ENCODE data around the gene NRL. TPM values are rescaled to one million over a fixed set of nuclear protein-coding genes. Genes with fewer than 3 reads are reported as not detected.

Gene NRL
- total RNA-seq, 1 donor from 2014 or later = 2.3 TPM

- Mint-ChIP-seq H3K9me3 (ENCODE audit: low read depth) (peaks cover 8% of the 10 kb centered on the region), H3K4me1 (ENCODE audit: low read depth) (no peaks in the 10 kb centered on the region), H3K27ac (no peak overlapping the region), H3K36me3 (ENCODE audit: insufficient read depth) (peaks cover 23% of the 10 kb centered on the region), H3K27me3 (no peaks in the 10 kb centered on the region), H3K4me3 (ENCODE audit: low read depth) (no peak overlapping the region)
- no peak for TF ChIP-seq CTCF (IDR thresholded peaks at IDR 0.05; ENCODE audit: unreplicated experiment)
- DNase-seq (ENCODE audit: low spot score, unreplicated experiment) = no peak
These were observed 12.2 kb downstream of the NRL start for GRCh38 chr14:24102357-24103048.

- Mint-ChIP-seq H3K27me3 (no peaks in the 10 kb centered on the region), H3K27ac (peak overlapping the region; percentile 27), H3K4me3 (ENCODE audit: low read depth) (no peak overlapping the region), H3K9me3 (ENCODE audit: low read depth) (peaks cover 8% of the 10 kb centered on the region), H3K36me3 (ENCODE audit: insufficient read depth) (peaks cover 23% of the 10 kb centered on the region), H3K4me1 (ENCODE audit: low read depth) (no peaks in the 10 kb centered on the region)
- no peak for TF ChIP-seq CTCF (IDR thresholded peaks at IDR 0.05; ENCODE audit: unreplicated experiment)
- DNase-seq (ENCODE audit: low spot score, unreplicated experiment) = no peak
These were observed 13.7 kb downstream of the NRL start for GRCh38 chr14:24100982-24101494.

- Mint-ChIP-seq H3K27me3 (no peaks in the 10 kb centered on the region), H3K4me3 (ENCODE audit: low read depth) (no peak overlapping the region), H3K4me1 (ENCODE audit: low read depth) (peaks cover 4% of the 10 kb centered on the region), H3K36me3 (ENCODE audit: insufficient read depth) (peaks cover 23% of the 10 kb centered on the region), H3K9me3 (ENCODE audit: low read depth) (peaks cover 8% of the 10 kb centered on the region), H3K27ac (peak overlapping the region; percentile 27)
- DNase-seq (ENCODE audit: low spot score, unreplicated experiment) = no peak
- no peak for TF ChIP-seq CTCF (IDR thresholded peaks at IDR 0.05; ENCODE audit: unreplicated experiment)
These were observed 14.4 kb downstream of the NRL start for GRCh38 chr14:24100197-24100981.

GRCh38 chr14:24098927-24099813 lies 15.6 kb downstream of the NRL start:
- DNase-seq (ENCODE audit: low spot score, unreplicated experiment) = no peak
- H3K36me3 Mint-ChIP-seq (ENCODE audit: insufficient read depth) = peaks cover 14% of the 10 kb centered on the region
- no peaks in the 10 kb centered on the region for H3K27me3 Mint-ChIP-seq
- no peaks in the 10 kb centered on the region for H3K9me3 Mint-ChIP-seq (ENCODE audit: low read depth)
- H3K27ac Mint-ChIP-seq = no peak overlapping the region
- H3K4me3 Mint-ChIP-seq (ENCODE audit: low read depth) = no peak overlapping the region
- no peak for TF ChIP-seq CTCF (IDR thresholded peaks at IDR 0.05; ENCODE audit: unreplicated experiment)
- peaks cover 11% of the 10 kb centered on the region for H3K4me1 Mint-ChIP-seq (ENCODE audit: low read depth)
